Astrocyte (in vitro differentiated cells and primary cell): ENCODE results near the gene TLNRD1.

ENCODE experiments used
- EZH2 ChIP-seq: IDR thresholded peaks from 2 replicates; pipeline ENCODE4 v1.6.1; 2012; ENCODE audit warnings: mild to moderate bottlenecking, low read length, inconsistent platforms; ENCODE audit not compliant: insufficient read depth
- TF ChIP-seq, protein P1 (sequence below): IDR thresholded peaks from 2 replicates; pipeline ENCODE4 v1.5.1; 2011; ENCODE audit warnings: low read depth, mild to moderate bottlenecking, inconsistent platforms, low read length, moderate library complexity; ENCODE audit not compliant: insufficient read depth

DNA sequence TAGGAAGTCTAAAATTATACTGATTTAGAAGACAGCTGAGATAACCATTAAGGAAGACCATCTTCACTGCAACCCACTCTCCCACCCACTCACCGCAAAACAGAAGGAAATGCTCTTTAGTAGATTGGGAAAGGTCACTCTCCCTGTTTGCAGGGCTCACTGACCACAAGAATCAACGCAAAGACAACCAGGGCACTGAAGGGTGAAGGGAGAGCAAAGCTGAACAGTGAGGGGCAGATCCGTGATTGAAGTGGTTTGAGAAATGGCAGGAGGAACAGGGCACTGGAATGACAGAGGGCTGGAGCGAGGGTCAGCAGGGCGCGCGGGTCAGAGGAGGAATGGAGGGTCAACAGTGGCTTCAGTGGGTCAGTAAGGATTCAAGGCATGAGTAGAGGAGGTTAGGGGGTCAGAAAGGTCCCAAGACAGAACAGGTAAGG, 11.6 kb upstream of the TLNRD1 start:
- TF ChIP-seq, protein P1, sequence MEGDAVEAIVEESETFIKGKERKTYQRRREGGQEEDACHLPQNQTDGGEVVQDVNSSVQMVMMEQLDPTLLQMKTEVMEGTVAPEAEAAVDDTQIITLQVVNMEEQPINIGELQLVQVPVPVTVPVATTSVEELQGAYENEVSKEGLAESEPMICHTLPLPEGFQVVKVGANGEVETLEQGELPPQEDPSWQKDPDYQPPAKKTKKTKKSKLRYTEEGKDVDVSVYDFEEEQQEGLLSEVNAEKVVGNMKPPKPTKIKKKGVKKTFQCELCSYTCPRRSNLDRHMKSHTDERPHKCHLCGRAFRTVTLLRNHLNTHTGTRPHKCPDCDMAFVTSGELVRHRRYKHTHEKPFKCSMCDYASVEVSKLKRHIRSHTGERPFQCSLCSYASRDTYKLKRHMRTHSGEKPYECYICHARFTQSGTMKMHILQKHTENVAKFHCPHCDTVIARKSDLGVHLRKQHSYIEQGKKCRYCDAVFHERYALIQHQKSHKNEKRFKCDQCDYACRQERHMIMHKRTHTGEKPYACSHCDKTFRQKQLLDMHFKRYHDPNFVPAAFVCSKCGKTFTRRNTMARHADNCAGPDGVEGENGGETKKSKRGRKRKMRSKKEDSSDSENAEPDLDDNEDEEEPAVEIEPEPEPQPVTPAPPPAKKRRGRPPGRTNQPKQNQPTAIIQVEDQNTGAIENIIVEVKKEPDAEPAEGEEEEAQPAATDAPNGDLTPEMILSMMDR: no peak
- no peak for TF ChIP-seq EZH2
